ENCODE measurements around the gene GPX3.

GPX3 gene

DNA sequence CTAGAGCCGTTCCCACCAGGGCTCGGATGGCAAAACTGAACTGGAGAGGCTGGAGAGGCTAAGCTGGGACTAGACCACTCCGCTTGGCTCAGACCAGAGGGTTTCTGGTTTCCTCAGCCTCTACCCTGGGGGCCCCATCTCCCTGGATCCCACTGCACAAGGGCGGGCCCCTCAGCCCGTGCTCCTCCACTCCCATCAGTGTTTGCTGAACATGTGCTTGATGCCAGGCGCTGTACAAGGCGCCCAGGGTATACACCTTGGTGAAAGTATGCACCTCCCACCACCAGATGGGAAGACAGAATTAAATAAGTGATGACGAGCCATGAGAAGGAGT, 18.0 kb downstream of the GPX3 start:
- H3K4me3 ChIP-seq (ENCODE audit: low read depth, low read length), result no peak overlapping the region
- TF ChIP-seq, protein P1, sequence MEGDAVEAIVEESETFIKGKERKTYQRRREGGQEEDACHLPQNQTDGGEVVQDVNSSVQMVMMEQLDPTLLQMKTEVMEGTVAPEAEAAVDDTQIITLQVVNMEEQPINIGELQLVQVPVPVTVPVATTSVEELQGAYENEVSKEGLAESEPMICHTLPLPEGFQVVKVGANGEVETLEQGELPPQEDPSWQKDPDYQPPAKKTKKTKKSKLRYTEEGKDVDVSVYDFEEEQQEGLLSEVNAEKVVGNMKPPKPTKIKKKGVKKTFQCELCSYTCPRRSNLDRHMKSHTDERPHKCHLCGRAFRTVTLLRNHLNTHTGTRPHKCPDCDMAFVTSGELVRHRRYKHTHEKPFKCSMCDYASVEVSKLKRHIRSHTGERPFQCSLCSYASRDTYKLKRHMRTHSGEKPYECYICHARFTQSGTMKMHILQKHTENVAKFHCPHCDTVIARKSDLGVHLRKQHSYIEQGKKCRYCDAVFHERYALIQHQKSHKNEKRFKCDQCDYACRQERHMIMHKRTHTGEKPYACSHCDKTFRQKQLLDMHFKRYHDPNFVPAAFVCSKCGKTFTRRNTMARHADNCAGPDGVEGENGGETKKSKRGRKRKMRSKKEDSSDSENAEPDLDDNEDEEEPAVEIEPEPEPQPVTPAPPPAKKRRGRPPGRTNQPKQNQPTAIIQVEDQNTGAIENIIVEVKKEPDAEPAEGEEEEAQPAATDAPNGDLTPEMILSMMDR (IDR thresholded peaks at IDR 0.05; ENCODE audit: insufficient read depth, low read depth, low read length, missing control alignments), result no peak
- no peak for DNase-seq (ENCODE audit: low read depth)

DNA sequence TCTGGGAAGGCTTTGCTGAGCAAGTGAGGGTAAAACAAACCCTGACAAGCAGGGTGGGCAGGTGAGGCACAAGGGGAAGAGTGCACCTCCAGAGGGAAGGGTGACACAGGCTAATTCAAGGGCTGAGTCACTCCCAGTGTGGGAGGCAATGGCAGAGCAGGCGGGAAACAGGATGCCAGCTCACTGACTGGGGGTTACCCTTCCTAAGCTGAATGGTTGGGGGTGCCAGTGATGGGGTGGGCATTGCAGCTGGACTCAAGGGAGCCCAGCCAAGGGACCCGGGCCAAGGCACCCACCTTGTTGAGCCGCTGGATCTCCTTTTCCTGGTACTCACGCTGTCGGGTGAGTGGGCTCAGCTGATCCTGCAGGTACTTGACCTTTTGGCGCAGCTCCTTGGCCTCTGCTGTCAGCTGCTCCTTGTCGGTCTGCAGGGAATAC, 18.4 kb downstream of the GPX3 start:
- H3K4me3 ChIP-seq (ENCODE audit: low read depth, low read length), result no peak overlapping the region
- DNase-seq (ENCODE audit: low read depth), result no peak
- TF ChIP-seq, protein P1 (IDR thresholded peaks at IDR 0.05; ENCODE audit: insufficient read depth, low read depth, low read length, missing control alignments), result no peak

DNA sequence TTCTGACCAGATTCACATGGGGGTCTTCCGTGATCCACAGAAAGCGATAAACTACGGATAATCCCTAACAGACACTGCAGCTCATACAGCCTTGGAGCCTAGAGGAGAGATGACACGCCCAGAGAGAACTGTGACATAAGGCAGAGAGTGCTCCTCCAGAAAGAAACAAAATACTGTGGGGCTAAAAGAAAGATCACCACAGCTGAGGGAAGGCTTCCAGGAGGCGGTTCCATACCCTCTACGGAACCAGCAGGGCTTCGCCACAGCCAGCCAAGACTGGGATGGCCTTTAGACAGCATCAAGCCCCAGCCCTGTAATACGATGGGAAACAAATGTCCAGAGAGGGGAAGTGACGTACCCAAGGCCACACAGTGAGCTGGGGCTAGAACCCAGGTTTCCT, 19.3 kb downstream of the GPX3 start:
- TF ChIP-seq, protein P1 (IDR thresholded peaks at IDR 0.05; ENCODE audit: insufficient read depth, low read depth, low read length, missing control alignments), result no peak
- no peak overlapping the region for H3K4me3 ChIP-seq (ENCODE audit: low read depth, low read length)

DNA sequence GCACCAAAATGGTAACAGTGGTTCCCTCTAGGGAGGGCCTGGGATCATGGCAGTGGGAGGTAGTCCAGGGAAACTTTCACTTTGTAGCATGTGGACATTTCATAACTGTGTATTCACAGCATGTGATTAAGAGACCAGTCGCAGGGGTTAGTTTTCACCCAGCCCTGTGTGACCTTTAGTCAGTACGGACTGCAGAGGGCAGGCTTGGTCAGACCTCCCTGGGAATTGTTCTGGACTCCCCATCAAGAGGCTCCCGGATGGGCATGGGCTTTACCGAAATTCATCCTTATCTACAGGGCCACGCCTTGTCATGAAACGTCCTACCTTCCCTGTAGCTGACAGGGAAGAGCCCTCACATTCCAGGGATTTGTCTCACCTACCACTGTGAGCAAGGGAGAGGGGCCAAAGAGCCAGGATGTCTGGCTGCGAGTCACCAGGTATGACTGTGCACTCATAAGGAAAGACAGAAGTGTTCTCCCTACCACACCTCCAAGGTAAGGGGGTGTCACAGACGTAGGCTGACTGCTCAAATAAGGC, 19.9 kb downstream of the GPX3 start:
- DNase-seq (ENCODE audit: low read depth), result no peak
- TF ChIP-seq, protein P1 (IDR thresholded peaks at IDR 0.05; ENCODE audit: insufficient read depth, low read depth, low read length, missing control alignments), result no peak

More for the DNA sequence above, 19.3 kb downstream of the GPX3 start:
- DNase-seq (ENCODE audit: low read depth), result no peak

DNA sequence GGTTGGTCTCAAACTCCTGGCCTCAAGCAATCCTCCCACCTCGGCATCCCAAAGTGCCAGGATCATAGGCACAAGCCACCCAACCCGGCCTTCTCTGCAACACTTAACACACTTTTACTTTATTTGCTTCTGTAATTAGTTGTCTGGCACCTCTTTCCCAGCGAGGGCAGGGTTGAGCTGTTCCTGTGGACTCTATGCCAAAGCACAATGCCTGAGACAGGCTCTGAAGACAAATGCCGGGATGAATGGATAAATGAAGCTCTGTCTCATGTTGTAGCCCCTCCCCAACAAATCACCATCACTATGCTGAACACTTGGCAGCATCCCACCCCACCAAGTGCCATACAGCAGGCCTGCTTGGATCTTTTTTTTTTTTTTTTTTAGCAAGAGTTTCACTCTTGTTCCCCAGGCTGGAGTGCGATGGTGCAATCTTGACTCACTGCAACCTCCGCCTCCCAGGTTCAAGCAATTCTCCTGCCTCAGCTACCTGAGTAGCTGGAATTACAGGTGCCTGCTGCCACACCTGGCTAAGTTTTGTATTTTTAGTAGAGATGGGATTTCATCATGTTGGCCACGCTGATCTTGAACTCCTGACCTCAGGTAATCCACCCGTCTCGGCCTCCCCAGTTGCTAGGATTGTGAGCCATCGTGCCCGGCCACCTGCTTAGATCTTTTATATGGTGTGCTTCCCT, 21.3 kb downstream of the GPX3 start:
- no peak for DNase-seq (ENCODE audit: low read depth)
- TF ChIP-seq, protein P1 (IDR thresholded peaks at IDR 0.05; ENCODE audit: insufficient read depth, low read depth, low read length, missing control alignments), result no peak
- H3K4me3 ChIP-seq (ENCODE audit: low read depth, low read length), result no peak overlapping the region

More for the DNA sequence above, 19.9 kb downstream of the GPX3 start:
- H3K4me3 ChIP-seq (ENCODE audit: low read depth, low read length), result no peak overlapping the region

DNA sequence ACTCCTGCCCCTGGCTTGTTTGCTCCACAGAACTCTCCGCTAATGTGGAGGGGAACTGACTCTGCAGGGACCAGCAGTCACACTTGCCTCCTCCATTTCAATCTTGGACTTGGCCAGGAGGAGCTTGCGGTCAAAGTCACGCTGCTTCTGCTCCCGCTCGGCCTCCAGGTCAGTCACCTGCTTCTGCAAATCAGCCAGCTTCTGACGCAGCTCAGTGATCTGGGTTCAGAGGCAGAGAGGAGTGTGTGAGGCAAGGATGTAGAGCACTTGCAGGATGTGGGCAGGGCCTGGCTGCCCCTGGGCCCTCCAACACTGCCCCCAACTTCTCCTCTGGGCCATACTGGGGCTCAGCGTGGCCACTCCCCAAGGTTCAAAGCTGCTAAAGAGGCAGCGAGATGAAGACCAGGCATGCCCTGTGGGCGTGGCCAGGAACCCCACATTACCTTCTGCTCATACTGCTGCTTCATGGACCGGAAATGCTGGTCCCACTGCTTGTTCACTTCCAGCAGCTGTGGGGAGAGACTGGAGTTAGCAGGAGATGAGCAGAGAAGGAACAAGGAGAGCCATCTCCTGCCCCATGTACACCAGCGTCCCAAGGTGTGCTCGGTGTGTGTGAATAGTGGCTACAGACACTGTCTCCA, 22.2 kb downstream of the GPX3 start:
- H3K4me3 ChIP-seq (ENCODE audit: low read depth, low read length), result no peak overlapping the region
- TF ChIP-seq, protein P1 (IDR thresholded peaks at IDR 0.05; ENCODE audit: insufficient read depth, low read depth, low read length, missing control alignments), result no peak
- no peak for DNase-seq (ENCODE audit: low read depth)
